GM12873 (cell line): ENCODE results near the gene NOL4L.

Source experiments
- CTCF ChIP-seq: IDR thresholded peaks from 2 replicates; pipeline ENCODE4 v1.5.1; 2012; ENCODE audit warnings: low read depth, mild to moderate bottlenecking, moderate library complexity, low read length, control low read depth; ENCODE audit not compliant: insufficient read depth; ENCODE audit errors: missing control alignments

The NOL4L gene

GRCh38 chr20:32481311-32482142, 103.6 kb downstream of the NOL4L start:
- no peak for TF ChIP-seq CTCF

GRCh38 chr20:32480371-32481241, 104.5 kb downstream of the NOL4L start:
- TF ChIP-seq CTCF: no peak

GRCh38 chr20:32479697-32480171, 105.4 kb downstream of the NOL4L start:
- no peak for TF ChIP-seq CTCF

GRCh38 chr20:32479012-32479411, 106.1 kb downstream of the NOL4L start:
- no peak for TF ChIP-seq CTCF

GRCh38 chr20:32478576-32478975, 106.6 kb downstream of the NOL4L start:
- no peak for TF ChIP-seq CTCF

- TF ChIP-seq CTCF: no peak
Measured at GRCh38 chr20:32477594-32478512, 107.3 kb downstream of the NOL4L start.
